ENCODE measurements around the gene SAMD11.
"Not testable (repeated sequence)": the region's sequence is repeated elsewhere in the genome, so short reads cannot be mapped to it uniquely, and the experiment has no call there.

The SAMD11 gene

DNA sequence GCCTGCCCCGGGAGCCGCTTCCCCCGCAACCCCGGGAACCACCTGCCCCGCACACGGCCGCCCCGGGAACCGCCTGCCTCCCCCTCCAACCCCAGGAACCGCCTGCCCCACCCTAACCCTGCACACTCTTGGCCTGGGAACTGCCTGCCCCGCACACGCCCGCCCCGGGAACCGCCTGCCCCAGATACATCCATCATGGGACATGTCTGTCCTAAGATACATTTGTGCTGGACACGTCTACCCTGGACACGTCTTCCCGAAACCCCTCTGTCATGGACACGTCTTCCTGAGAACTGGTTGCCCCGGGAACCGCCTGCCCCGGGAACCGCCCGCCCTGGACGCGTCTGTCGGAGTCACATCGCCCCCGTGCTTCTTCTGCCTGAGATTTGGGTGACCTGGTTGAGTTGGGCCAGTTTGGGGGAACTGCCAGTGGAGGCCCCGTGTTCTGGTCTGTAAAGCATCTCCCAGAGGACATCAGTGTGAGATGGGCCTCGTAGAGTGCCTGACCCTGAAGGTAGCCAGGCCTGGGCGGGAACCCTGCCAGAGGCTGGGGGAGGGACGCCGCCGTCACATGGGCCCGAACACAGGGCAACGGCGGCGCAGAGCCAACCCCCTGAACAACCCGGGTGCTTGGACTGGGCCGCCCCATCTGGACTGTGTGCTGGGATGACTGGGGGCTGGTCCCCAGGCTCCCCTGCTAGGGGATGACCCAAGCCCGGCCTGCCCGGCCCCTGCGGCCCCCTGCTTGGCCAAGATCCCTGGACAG lies 54.5 kb downstream of the SAMD11 start:
- no peak for DNase-seq

GRCh38 chr1:978835-979743 lies 55.4 kb downstream of the SAMD11 start:
- no peak for DNase-seq

DNA sequence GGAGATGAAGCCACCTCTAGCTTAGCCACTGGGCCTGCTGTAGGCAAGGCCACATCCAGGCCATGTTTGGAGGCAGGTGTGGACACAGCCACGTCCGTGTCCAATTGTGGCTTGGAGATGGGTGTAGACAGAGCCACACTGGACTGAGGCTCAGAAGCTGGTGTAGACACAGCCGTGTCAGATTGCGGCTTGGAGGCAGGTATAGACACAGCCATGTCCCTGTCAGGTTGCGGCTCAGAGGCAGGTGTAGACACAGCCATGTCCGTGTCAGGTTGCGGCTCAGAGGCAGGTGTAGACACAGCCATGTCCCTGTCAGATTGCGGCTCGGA lies 56.0 kb downstream of the SAMD11 start:
- no peak for DNase-seq

GRCh38 chr1:980137-980571 lies 56.4 kb downstream of the SAMD11 start:
- no peak for DNase-seq

DNA sequence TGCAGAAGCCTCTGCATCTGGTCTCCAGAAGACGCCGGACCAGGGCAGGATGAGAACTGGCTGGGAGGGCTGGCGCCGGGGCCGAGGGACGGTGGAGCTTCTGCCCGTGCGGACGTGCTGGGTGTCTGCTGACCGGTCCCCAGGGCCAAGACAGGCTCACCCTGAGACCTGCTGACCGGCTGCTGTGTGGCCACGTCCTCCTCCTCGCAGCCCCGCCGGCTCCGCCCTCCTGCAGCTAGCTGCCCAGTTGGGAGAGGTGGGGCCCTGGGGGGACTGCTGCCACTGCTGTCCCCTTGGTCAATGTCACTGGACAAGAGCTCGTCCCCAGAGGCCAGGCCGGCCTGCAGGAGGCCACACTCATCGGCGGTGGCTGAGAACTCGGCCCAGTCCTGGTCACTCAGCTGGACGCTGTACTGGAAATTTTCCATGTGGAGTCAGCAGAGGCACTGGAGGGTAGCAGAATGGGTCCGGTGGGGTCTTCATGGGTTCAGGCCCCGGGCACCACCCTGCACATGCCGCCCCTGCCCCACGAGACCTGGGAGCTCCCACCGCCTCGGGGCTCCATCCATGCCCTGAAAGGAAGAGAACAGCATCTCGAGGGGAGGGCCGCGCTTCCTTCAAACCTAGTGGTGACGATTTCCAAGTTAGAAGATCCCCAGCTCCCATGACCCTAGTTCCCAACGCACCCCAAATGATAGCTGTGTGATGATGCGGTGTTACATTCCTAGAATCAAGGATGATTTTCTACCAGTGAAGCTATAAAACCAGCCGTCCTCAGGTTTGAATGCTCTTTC lies 57.1 kb downstream of the SAMD11 start:
- DNase-seq: no peak

- no peak for DNase-seq
Observed at GRCh38 chr1:981491-981954, 57.8 kb downstream of the SAMD11 start.

DNA sequence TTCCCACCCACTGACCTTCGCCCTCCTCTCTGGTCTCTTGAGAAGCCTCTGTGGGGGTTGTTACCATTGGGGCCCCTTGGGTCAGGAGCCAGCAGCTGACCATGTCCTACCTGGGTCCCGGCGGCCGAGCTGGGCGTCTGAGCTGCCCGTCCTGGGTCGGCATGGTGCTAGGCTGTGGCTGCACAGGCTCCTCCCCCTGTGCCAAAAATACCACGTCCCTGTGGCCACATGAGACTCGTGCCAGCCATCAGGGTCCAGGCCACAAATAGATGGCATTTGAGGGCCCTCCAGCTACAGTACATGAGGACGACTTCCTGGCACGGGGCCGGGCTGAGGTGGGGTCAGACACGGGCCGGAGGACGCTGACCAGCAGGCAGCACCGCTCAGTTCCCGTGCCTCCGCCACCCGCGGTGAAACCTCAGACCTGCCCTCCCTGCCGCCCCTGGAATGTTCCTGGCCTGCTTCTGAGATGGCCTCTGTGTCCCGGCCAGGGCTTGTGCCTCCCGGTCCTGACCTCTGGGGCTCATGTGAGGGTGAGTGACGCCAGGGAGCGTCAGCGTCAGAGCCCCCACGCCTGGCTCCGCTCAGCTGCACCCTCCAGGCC lies 58.3 kb downstream of the SAMD11 start, which contains the start of gene PERM1:
Gene PERM1 (minus strand): TSS at position 139 of the 604 bp plus-strand sequence. CDS start 1,064 bp downstream, outside the sequence.
- DNase-seq: no peak

- no peak for DNase-seq
Observed at GRCh38 chr1:982765-983436, 59.2 kb downstream of the SAMD11 start.

DNA sequence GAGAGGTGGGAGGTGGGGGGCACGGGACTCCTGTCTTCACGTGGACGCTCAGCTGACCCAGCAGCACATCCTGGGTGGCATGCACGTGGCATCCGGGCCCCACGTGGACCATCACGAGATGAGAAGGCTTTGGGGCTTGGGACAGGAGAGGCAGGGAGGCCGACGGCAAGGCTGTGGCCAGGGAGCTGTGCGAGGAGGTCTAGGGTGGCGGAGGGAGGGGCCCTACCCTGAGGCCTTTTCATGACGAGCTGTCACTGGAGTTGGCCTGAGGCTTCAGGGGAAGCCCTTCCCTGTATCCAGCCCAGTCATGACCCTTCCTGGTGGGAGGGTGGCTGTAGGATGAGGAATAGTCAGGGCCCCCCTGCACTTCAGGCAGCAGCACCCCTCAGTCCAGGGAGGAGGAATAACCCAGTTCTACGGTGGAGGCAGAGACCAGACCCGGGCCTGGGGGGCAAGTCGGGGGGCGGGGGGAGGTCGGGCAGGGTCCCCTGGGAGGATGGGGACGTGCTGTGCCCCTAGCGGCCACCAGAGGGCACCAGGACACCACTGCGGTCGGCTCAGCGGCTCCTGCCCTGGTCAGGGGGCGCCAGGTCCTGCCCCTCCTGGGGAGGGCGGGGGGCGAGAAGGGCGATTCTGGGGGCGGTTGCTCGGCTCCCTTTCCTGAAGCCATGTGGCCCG lies 60.2 kb downstream of the SAMD11 start:
- no peak for DNase-seq

- DNase-seq: no peak
Observed at GRCh38 chr1:984476-984814, 60.7 kb downstream of the SAMD11 start.

DNA sequence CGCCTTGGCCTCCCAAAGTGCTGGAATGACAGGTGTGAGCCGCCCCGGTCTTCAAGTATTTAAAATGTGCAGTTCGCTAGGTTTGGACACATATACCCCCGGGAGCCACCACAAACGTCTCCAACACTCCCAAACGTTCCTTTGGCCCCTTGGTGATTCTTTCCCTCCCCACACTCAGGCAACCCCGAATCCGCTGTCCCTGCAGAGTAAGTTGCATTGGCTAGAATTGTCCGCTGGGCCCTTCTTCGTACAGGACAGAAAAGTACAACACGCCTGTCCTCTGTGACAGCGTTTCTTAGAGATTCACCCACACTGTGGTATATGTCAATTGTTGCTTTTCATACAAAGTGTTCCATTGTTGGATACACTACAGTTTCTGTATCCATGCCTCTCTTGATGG lies 61.4 kb downstream of the SAMD11 start:
- no peak for DNase-seq

GRCh38 chr1:988061-988460 lies 64.3 kb downstream of the SAMD11 start:
- not testable (repeated sequence) for DNase-seq

- DNase-seq: not testable (repeated sequence)
Observed at GRCh38 chr1:991275-991674, 67.6 kb downstream of the SAMD11 start.

DNA sequence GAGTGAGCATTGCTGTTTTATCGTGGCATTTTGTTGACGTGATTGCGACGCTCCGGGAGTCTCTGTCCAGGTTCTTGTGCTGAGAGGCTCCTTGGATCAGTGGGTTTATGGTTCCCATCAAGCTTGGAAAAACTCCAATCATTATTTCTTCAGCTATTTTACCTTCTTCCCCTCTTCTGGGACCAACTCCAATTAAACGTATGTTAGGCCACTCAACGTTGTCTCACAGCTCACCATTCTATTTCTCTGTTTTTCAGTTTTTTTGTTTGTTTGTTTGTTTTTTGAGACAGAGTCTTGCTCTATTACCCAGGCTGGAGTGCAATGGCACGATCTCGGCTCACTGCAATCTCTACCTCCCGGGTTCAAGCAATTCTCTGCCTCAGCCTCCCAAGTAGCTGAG lies 68.2 kb downstream of the SAMD11 start:
- no peak for DNase-seq

GRCh38 chr1:992362-992761 lies 68.6 kb downstream of the SAMD11 start:
- no peak for DNase-seq

DNA sequence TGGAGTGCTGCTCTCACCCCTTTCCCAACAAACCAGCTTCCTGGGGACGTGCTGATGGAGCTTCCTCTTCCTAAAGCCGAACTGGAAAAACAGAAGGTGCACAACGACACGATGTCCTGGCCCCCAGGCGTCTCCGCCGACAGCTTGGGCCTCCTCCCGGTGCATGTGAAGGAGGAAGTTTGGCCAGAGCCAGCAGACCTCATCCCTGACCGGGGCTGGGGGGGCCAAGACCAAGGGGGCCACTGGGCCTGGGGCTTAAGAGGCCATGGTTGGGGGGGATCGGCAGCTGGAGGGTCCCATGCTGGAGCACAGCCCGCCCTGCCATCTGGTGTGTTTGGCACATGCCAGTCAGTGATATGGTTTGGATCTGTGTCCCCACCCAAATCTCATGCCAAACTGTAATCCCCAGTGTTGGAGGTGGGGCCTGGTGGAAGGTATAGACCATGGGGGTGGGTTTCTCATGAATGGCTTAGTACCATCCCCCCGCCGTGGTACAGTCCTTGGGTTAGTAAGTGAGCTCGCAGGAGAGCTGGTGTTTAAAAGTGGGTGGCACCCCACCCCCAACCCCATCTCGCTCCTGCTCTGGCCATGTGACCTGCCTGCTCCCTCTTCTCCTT lies 69.8 kb downstream of the SAMD11 start:
- DNase-seq: no peak
